GM23338 (cell line): ENCODE data around the gene TBC1D7. TPM values are rescaled to one million over a fixed set of nuclear protein-coding genes. Genes with fewer than 3 reads are reported as not detected.

ENCODE experiments used
- ATAC-seq: fragments of 200-7000 bp; cut with Tn5 transposase; 3 replicates; pipeline ENCODE4 v1.9.1; 2020
- DNase-seq: peaks from one replicate; pipeline ENCODE4 v3.0.0-alpha.2; 2015; ENCODE audit warnings: low spot score
- H2AFZ ChIP-seq: fragments of 200-600 bp; sonication (generic); 2 replicates; pipeline ENCODE4 v1.8.0; 2016; ENCODE audit warnings: antibody characterized with exemption, mild to moderate bottlenecking, moderate library complexity
- H3F3A ChIP-seq: fragments of 200-600 bp; sonication (generic); replicated peaks from 2 replicates; pipeline ENCODE4 v1.8.0; 2017; ENCODE audit warnings: antibody characterized with exemption, mixed run types, low read depth
- H3K27ac ChIP-seq: fragments of 200-600 bp; sonication (generic); 2 replicates; pipeline ENCODE4 v1.6.1; 2016; ENCODE audit warnings: low read depth
- H3K27me3 ChIP-seq: fragments of 200-600 bp; sonication (generic); 2 replicates; pipeline ENCODE4 v1.8.0; 2016; ENCODE audit warnings: mild to moderate bottlenecking, mixed run types, moderate library complexity; ENCODE audit not compliant: insufficient read depth
- H3K36me3 ChIP-seq: fragments of 200-600 bp; sonication (generic); 2 replicates; pipeline ENCODE4 v1.8.0; 2016; ENCODE audit warnings: mild to moderate bottlenecking; ENCODE audit not compliant: insufficient read depth
- H3K4me1 ChIP-seq: fragments of 200-600 bp; sonication (generic); 2 replicates; pipeline ENCODE4 v1.8.0; 2016; ENCODE audit warnings: mild to moderate bottlenecking, moderate library complexity; ENCODE audit not compliant: insufficient read depth
- H3K4me2 ChIP-seq: fragments of 200-600 bp; sonication (generic); 2 replicates; pipeline ENCODE4 v1.7.1; 2017; ENCODE audit warnings: mixed run types
- H3K4me3 ChIP-seq: fragments of 200-600 bp; sonication (generic); 2 replicates; pipeline ENCODE4 v1.6.1; 2016; ENCODE audit warnings: mixed run types
- H3K79me2 ChIP-seq: fragments of 200-600 bp; sonication (generic); replicated peaks from 2 replicates; pipeline ENCODE4 v1.8.0; 2017; ENCODE audit warnings: mild to moderate bottlenecking; ENCODE audit not compliant: insufficient read depth
- H3K9me2 ChIP-seq: fragments of 200-600 bp; sonication (generic); 2 replicates; pipeline ENCODE4 v1.8.0; 2017; ENCODE audit not compliant: insufficient read depth
- H4K20me1 ChIP-seq: fragments of 200-600 bp; sonication (generic); replicated peaks from 2 replicates; pipeline ENCODE4 v1.8.0; 2017; ENCODE audit warnings: mild to moderate bottlenecking; ENCODE audit not compliant: insufficient read depth
- H3K27ac Mint-ChIP-seq: 2 replicates; pipeline ENCODE4 v1.8.0; 2020; ENCODE audit warnings: inconsistent platforms, mild to moderate bottlenecking, moderate library complexity, mixed read lengths
- H3K27me3 Mint-ChIP-seq: 3 replicates; pipeline ENCODE4 v1.8.0; 2022; ENCODE audit warnings: low read depth, mild to moderate bottlenecking, moderate library complexity, mixed read lengths, inconsistent platforms; ENCODE audit not compliant: insufficient read depth, poor library complexity
- H3K36me3 Mint-ChIP-seq: 3 replicates; pipeline ENCODE4 v1.8.0; 2021; ENCODE audit warnings: low read depth, mild to moderate bottlenecking, inconsistent platforms, moderate library complexity, mixed read lengths
- H3K4me1 Mint-ChIP-seq: 3 replicates; pipeline ENCODE4 v1.8.0; 2020; ENCODE audit warnings: mild to moderate bottlenecking, inconsistent platforms, mixed read lengths
- H3K4me3 Mint-ChIP-seq: 3 replicates; pipeline ENCODE4 v1.8.0; 2021; ENCODE audit warnings: moderate library complexity, mild to moderate bottlenecking, inconsistent platforms, mixed read lengths
- H3K9me3 Mint-ChIP-seq: 3 replicates; pipeline ENCODE4 v1.8.0; 2020; ENCODE audit warnings: moderate library complexity, mild to moderate bottlenecking, inconsistent platforms, mixed read lengths
- CREB1 ChIP-seq: fragments of 250-450 bp; sonication (Bioruptor Pico); IDR thresholded peaks from 2 replicates; pipeline ENCODE4 v1.5.0; 2020; ENCODE audit warnings: low read depth, mild to moderate bottlenecking, moderate library complexity
- ETS1 ChIP-seq: IDR thresholded peaks from 2 replicates; pipeline ENCODE4 v1.6.1; 2016; ENCODE audit warnings: antibody characterized with exemption
- NANOG ChIP-seq: IDR thresholded peaks from 2 replicates; pipeline ENCODE4 v1.6.1; 2016; ENCODE audit warnings: antibody characterized with exemption, borderline replicate concordance
- STAT1 ChIP-seq: IDR thresholded peaks from one replicate; pipeline ENCODE4 v1.6.1; 2016; ENCODE audit warnings: antibody characterized with exemption; ENCODE audit not compliant: unreplicated experiment
- ZNF462 ChIP-seq: fragments of 250-450 bp; sonication (Bioruptor Pico); IDR thresholded peaks from 2 replicates; pipeline ENCODE4 v1.5.0; 2020; ENCODE audit warnings: mild to moderate bottlenecking, moderate library complexity
- polyA plus RNA-seq: library from polyadenylated mRNA; unstranded; fragments of >200 nt; fragmentation: Nextera tagmentation; extraction: Ambion mirVana; gene quantifications from 2 replicates; pipeline ENCODE4 v1.2.1, GENCODE V29; 2016
- total RNA-seq: library from RNA; depleted of rRNA; stranded (reverse); fragments of >200 nt; shearing (Covaris generic); gene quantifications from 2 replicates; pipeline ENCODE4 v1.2.3, GENCODE V29; 2014

Gene TBC1D7
- total and polyA plus RNA-seq, 2 experiments from 2014 or later, result 62.0 to 70.4 TPM

- TF ChIP-seq ZNF462 (CRISPR knock-in tag), result no peak
- no peak for TF ChIP-seq CREB1 (CRISPR knock-in tag)
- TF ChIP-seq STAT1, result no peak
Measured at GRCh38 chr6:13315896-13316295, 12.4 kb downstream of the TBC1D7 start (continued).

GRCh38 chr6:13314806-13315205, 13.5 kb downstream of the TBC1D7 start:
- H3K36me3 ChIP-seq, result peaks cover 53% of the 10 kb centered on the region
- peaks cover 67% of the 10 kb centered on the region for H3K36me3 Mint-ChIP-seq
- DNase-seq (no peak), ATAC-seq (no peak)
- H3K9me2 ChIP-seq, result no peaks in the 10 kb centered on the region
- no peak overlapping the region for H3K4me3 Mint-ChIP-seq
- no peak overlapping the region for H3K4me2 ChIP-seq
- no peaks in the 10 kb centered on the region for H3K79me2 ChIP-seq
- H3K27me3 ChIP-seq, result no peaks in the 10 kb centered on the region
- H3K4me1 ChIP-seq, result no peaks in the 10 kb centered on the region
- no peak overlapping the region for H3K27ac Mint-ChIP-seq
- H3K27me3 Mint-ChIP-seq, result no peaks in the 10 kb centered on the region
- no peak overlapping the region for H2AFZ ChIP-seq
- no peaks in the 10 kb centered on the region for H3F3A ChIP-seq
- H4K20me1 ChIP-seq, result 0 out of 2 replicates have a peak, but pooled peaks cover 4% of the 10 kb centered on the region
- no peaks in the 10 kb centered on the region for H3K9me3 Mint-ChIP-seq
- H3K4me3 ChIP-seq, result no peak overlapping the region
- TF ChIP-seq NANOG (no peak), ETS1 (no peak), STAT1 (no peak), ZNF462 (CRISPR knock-in tag) (no peak)
- H3K27ac ChIP-seq, result no peak overlapping the region
- H3K4me1 Mint-ChIP-seq, result no peaks in the 10 kb centered on the region
